ENCODE results near the gene PLXDC2. TPM values are rescaled to one million over a fixed set of nuclear protein-coding genes. Genes with fewer than 3 reads are reported as not detected.

Gene PLXDC2
- total RNA-seq, 1 experiment from 2014 or later, result 0.20 TPM

- no peak for TF ChIP-seq CEBPB (IDR thresholded peaks at IDR 0.05; ENCODE audit: low read depth)
- no peak for TF ChIP-seq FOSL1 (IDR thresholded peaks at IDR 0.05; ENCODE audit: low read depth)
- no peak for TF ChIP-seq REST (IDR thresholded peaks at IDR 0.05; ENCODE audit: low read depth)
- TF ChIP-seq ZNF274 (IDR thresholded peaks at IDR 0.05; ENCODE audit: low read depth, low read length), result no peak
- TF ChIP-seq ATF3 (IDR thresholded peaks at IDR 0.05), result no peak
- no peak for TF ChIP-seq YY1 (IDR thresholded peaks at IDR 0.05; ENCODE audit: extremely low read depth, insufficient replicate concordance, low read depth, low read length)
- TF ChIP-seq TCF7L2 (IDR thresholded peaks at IDR 0.05; ENCODE audit: borderline replicate concordance, extremely low read depth, insufficient read depth, insufficient read length), result no peak
- TF ChIP-seq ZBTB33 (IDR thresholded peaks at IDR 0.05; ENCODE audit: extremely low read depth, insufficient replicate concordance, low read length), result no peak
- no peak for TF ChIP-seq EZH2phosphoT487 (IDR thresholded peaks at IDR 0.05; ENCODE audit: borderline replicate concordance)
- Histone ChIP-seq H3K4me1 (ENCODE audit: control insufficient read depth in 1 of 2, insufficient read depth in 2 of 2, low read length in 2 of 2) (no peaks in the 10 kb centered on the region), H3K4me3 (replicated peaks in 1 of 2; ENCODE audit: low read depth in 1 of 2, low read length in 2 of 2) (no peak overlapping the region), H3K79me2 (ENCODE audit: insufficient read depth, low read length) (no peaks in the 10 kb centered on the region), H3K4me2 (ENCODE audit: low read length) (no peak overlapping the region), H4K20me1 (ENCODE audit: insufficient read depth) (no peaks in the 10 kb centered on the region), H2AFZ (ENCODE audit: low read depth, low read length, poor library complexity, severe bottlenecking) (no peak overlapping the region), H3K9ac (ENCODE audit: low read length) (no peak overlapping the region), H3K27me3 (ENCODE audit: insufficient read depth, low read length) (no peaks in the 10 kb centered on the region), H3K36me3 (ENCODE audit: control insufficient read depth in 1 of 2, insufficient read depth in 2 of 2, low read length in 2 of 2) (no peaks in the 10 kb centered on the region), H3K27ac (ENCODE audit: low read depth, low read length) (no peak overlapping the region), H3K9me2 (ENCODE audit: insufficient read depth) (no peaks in the 10 kb centered on the region), H3K9me3 (ENCODE audit: control insufficient read depth in 1 of 2, insufficient read depth in 1 of 2, low read depth in 1 of 2, low read length in 2 of 2) (peaks cover 4 to 14% of the 10 kb centered on the region in 2 experiments; a peak in 2 of 4 replicates)
- ChIA-PET POLR2A (no interaction called here), RAD21 (ENCODE audit: low non-redundant PET in 1 of 2, low total read pairs in 2 of 2, uncharacterized antibody in 2 of 2, unreplicated experiment in 2 of 2) (no interaction called here), CTCF (no interaction called here)
- DNase-seq (ENCODE audit: low read depth, low spot score), result no peak
- ATAC-seq, result no peak
- intact Hi-C loops (cut with micrococcal nuclease), result no loop called here
- no TSS peak for BruUV-seq (replicated peaks)
Measured at GRCh38 chr10:19966751-19967150, 150.5 kb downstream of the PLXDC2 start.

Data from HCT116 (cell line).